HG02870 (cell line): Measurements from ENCODE around the gene GPX3.

Experiments used
- ATAC-seq: cut with Tn5 transposase; IDR thresholded peaks from one replicate; pipeline ENCODE4 v1.9.1; 2021; ENCODE audit warnings: mild to moderate bottlenecking, moderate library complexity; ENCODE audit not compliant: unreplicated experiment

GPX3 gene

DNA sequence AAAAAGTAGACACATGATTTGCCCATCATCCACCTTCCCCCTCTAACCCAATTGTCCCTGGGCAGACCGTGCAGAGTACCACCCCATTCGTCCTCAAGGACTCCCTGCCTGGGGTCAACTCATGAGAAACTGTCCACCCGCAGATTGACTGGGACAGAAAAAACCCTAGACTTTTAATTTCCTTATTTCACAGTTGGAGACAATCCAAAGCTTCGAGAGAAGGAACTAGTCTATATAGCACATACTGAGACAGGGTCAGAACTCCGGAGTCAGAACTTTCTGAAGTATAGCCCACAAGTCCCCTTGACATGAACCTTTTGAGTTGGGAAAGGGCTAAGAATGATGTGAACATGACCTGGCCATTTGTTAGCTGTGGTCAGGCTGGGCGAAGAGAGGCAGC is 7.5 kb upstream of the GPX3 start:
- ATAC-seq = no peak

- ATAC-seq = no peak
Measured at GRCh38 chr5:151014680-151015343, 5.6 kb upstream of the GPX3 start.

DNA sequence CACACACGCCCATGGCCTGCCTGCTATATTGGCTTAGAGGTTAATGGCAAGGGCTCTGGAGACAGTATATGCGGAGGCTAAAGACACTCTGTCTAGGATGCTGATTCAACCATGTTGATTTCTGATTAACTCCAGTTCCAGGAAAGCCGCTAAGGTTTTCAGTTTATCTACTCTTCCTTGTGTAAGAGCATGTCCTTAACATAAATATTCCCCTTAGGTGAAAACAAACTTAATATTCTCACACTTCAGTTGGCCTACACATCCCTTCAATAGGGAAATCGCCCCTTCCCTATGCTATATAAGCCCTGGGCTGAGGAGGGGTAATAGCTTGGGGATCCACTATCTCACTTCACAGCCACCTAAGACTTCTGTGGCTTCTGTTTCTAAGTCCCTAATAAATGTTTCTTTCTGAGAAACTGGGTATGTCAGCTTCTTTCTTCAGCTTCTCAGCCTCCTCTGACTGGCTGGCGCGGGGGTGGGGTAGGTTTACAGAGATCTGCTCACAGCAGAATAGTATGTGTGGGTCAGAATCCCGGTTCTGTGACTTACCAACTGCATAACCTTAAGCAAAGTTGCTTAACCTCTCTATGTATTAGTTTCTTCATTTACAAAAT is 4.3 kb upstream of the GPX3 start:
- no peak for ATAC-seq

DNA sequence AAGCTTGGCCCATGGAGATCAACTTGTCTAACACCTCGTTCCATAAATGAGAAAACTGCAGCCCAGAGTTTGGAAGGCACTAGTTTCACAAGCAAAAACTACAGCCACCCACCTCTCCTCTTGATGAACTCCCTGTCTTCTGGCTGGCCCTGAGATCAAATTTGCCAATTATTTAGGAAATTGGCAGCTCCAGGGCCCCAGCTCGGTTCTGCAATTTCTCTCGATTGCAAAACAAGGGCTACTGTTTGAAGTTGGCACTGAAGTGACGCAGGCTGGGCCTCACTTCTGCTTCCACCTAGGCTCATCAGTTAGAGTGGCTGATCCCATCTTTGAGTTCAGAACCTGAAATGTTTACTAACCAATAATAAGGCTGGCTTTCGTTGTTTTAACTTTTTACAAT is 3.7 kb upstream of the GPX3 start:
- no peak for ATAC-seq

GRCh38 chr5:151017897-151018296 is 2.5 kb upstream of the GPX3 start:
- no peak for ATAC-seq

DNA sequence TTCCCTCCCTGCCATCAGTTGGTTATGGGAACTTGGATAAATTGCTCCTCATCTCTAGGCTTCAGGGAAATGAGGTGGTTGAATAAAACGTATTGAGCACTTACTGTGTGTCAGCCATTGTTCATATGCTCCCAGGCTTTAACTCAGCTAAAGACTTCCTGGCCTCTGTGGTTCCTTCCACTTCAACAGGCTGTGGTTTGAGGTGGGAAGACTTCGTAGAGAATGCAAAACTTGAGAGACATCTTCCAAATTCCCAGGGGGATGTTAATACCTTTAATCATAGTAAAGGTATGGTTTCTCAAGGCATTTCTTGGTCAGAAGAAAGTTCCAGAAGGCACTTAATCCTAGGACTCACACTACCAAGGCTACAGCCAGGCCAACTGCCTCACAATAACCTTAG is 1.5 kb upstream of the GPX3 start:
- no peak for ATAC-seq

GRCh38 chr5:151019331-151019730 is 1.1 kb upstream of the GPX3 start:
- no peak for ATAC-seq

- no peak for ATAC-seq
Measured at GRCh38 chr5:151021746-151022145, 1.4 kb downstream of the GPX3 start.

DNA sequence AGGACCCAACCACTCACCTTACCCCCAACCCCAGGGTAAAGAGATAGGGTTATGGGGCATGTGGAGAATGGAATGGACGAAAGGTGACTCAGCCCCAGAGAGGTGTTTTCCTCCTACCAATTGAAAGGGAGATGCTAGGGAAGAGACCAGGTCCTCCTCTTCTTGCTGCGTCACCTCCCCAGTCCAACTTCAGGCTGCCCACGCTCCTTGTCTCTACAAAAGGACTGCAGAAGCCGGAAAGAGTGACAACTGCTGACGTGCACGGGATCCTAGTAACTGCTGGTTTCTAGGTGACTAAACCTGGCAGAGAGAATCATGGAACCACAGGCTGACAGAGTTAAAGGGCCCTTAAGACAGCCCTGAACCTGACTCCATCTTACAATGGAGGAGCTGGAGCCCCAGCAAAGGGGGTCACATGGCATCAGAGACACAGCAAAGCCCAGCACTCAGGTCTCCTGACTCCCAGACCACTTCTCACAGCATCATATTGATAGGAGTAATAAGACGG is 2.2 kb downstream of the GPX3 start:
- ATAC-seq = no peak

- ATAC-seq = no peak
Measured at GRCh38 chr5:151023047-151023615, 2.7 kb downstream of the GPX3 start.

GRCh38 chr5:151023651-151024050 is 3.3 kb downstream of the GPX3 start:
- ATAC-seq = no peak

GRCh38 chr5:151024440-151025249 is 4.3 kb downstream of the GPX3 start:
- no peak for ATAC-seq

- no peak for ATAC-seq
Measured at GRCh38 chr5:151025250-151025606, 4.8 kb downstream of the GPX3 start.

DNA sequence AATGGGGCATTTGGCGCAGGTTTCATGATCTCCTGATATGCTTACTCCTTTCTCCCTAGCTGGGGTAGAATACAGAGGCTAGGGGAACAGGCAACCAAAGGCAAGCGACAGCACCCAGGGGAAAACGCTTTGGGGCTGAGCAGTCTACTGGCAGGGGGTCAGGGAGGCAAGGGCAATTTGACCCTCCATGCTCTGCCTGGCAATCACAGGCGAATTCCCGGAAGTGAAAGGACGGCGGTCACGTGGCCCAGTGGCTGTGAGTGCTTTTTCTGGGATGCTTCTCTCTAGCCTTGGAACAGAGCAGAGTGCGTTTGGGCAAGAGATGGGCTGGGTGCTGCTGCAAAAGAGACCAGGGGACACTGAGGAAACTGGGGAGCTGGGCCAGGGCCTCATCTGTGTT is 5.7 kb downstream of the GPX3 start:
- ATAC-seq = no peak

- ATAC-seq = no peak
Measured at GRCh38 chr5:151026679-151027078, 6.3 kb downstream of the GPX3 start.

DNA sequence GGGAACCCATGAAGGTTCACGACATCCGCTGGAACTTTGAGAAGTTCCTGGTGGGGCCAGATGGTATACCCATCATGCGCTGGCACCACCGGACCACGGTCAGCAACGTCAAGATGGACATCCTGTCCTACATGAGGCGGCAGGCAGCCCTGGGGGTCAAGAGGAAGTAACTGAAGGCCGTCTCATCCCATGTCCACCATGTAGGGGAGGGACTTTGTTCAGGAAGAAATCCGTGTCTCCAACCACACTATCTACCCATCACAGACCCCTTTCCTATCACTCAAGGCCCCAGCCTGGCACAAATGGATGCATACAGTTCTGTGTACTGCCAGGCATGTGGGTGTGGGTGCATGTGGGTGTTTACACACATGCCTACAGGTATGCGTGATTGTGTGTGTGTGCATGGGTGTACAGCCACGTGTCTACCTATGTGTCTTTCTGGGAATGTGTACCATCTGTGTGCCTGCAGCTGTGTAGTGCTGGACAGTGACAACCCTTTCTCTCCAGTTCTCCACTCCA is 7.6 kb downstream of the GPX3 start:
- ATAC-seq = no peak

DNA sequence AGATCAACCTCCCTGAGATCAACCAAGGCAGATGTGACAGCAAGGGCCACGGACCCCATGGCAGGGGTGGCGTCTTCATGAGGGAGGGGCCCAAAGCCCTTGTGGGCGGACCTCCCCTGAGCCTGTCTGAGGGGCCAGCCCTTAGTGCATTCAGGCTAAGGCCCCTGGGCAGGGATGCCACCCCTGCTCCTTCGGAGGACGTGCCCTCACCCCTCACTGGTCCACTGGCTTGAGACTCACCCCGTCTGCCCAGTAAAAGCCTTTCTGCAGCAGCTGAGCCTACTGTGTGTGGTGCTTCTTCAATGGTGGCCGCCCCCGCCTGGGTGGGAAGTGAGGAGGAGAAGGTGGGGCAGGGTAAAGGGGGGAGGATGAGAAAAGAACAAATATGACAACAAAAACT is 8.3 kb downstream of the GPX3 start:
- no peak for ATAC-seq

DNA sequence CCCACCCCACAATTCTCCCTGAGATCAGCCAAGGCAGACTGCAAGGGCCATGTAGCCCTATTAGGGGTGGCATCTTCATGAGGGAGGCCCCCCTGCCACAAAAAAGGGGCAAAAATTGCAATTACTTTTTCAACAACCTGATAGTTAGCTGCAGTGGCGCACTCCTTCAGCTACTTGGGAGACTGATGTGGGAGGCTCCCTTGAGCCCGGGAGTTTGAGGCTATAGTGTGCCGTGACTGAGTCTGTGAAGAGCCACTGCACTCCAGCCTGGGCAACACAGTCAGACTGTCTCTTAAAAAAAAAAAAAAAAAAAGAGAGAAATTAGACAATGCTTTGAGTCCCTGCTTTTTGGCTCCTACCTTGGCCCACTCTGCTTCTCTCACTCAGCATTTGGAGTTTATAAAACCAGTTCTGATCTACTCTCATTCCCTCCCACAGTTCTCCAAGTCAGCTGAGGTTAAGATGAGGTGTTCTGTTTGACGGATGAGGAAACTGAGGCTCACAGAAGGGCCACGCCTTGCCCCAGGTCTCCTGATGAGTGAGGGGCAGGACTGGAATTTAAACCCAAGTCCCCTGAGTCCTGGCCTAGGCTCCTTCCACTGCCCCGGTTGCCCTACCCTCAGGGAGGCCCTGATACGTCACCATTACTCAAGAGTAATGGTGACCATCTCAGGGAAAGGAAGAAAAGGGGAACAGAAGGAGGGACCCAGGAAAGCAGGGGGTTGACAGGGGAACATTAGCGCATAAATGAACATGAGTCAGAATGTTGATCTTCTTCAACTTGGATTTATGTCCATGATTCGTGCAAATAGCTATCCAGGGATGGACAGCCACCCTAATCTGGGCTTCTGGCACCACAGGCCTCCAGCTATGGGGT is 9.0 kb downstream of the GPX3 start:
- no peak for ATAC-seq

DNA sequence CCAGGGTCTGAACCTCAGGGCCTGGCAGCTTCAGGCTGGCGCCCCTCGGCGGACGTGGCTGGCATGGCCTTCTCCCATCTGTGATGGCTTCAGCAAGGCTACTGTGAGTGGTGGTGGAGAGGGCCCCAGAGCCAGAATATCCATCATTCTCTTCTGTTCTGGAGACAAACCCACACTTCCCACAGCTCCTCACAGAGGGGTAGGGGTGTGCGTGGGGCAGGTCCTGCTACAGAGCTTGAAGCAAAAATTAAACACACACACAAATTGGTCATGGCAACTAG is 9.6 kb downstream of the GPX3 start:
- no peak for ATAC-seq

GRCh38 chr5:151030379-151030778 is 10.0 kb downstream of the GPX3 start:
- ATAC-seq = no peak

- no peak for ATAC-seq
Measured at GRCh38 chr5:151031554-151031953, 11.2 kb downstream of the GPX3 start.
